Measurements from ENCODE around the gene THEMIS.

DNA sequence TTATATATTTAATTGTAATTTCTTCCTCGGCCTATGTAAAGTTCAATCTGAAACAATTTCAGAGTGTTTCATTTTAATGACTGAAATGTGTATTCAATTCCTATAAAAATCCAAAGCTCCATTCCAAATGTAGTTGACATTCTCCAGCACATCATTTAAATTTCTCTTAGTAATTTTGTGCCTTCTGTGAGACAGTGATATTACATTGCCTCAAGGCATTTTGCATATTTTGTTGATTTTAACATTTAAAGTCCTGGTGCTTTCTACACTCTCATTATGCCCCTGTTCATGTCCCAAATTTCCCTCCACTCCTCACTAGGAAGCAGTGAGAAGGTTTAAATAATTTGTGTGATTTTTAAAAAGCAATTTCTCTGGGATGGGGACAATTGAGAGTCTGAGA is 34.1 kb upstream of the THEMIS start:
- TF ChIP-seq, protein P1, sequence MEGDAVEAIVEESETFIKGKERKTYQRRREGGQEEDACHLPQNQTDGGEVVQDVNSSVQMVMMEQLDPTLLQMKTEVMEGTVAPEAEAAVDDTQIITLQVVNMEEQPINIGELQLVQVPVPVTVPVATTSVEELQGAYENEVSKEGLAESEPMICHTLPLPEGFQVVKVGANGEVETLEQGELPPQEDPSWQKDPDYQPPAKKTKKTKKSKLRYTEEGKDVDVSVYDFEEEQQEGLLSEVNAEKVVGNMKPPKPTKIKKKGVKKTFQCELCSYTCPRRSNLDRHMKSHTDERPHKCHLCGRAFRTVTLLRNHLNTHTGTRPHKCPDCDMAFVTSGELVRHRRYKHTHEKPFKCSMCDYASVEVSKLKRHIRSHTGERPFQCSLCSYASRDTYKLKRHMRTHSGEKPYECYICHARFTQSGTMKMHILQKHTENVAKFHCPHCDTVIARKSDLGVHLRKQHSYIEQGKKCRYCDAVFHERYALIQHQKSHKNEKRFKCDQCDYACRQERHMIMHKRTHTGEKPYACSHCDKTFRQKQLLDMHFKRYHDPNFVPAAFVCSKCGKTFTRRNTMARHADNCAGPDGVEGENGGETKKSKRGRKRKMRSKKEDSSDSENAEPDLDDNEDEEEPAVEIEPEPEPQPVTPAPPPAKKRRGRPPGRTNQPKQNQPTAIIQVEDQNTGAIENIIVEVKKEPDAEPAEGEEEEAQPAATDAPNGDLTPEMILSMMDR (IDR thresholded peaks at IDR 0.05): no peak
- TF ChIP-seq POLR2A (IDR thresholded peaks at IDR 0.05): no peak
- TF ChIP-seq POLR2AphosphoS5 (IDR thresholded peaks at IDR 0.05): no peak
